Glutamatergic neuron (in vitro differentiated cells): ENCODE results near the gene DNAJB4. TPM values are rescaled to one million over a fixed set of nuclear protein-coding genes. Genes with fewer than 3 reads are reported as not detected.

ENCODE experiments used
- DNase-seq: peaks from one replicate; pipeline ENCODE4 v3.0.0; 2022
- H3K27ac Mint-ChIP-seq: one replicate; pipeline ENCODE4 v1.8.0; 2020; ENCODE audit warnings: mild to moderate bottlenecking, mixed read lengths, inconsistent platforms; ENCODE audit not compliant: unreplicated experiment
- H3K27me3 Mint-ChIP-seq: one replicate; pipeline ENCODE4 v1.8.0; 2020; ENCODE audit warnings: mild to moderate bottlenecking, moderate library complexity, mixed read lengths, inconsistent platforms; ENCODE audit not compliant: unreplicated experiment
- H3K36me3 Mint-ChIP-seq: one replicate; pipeline ENCODE4 v1.8.0; 2020; ENCODE audit warnings: mild to moderate bottlenecking, mixed read lengths, inconsistent platforms; ENCODE audit not compliant: unreplicated experiment
- H3K4me1 Mint-ChIP-seq: one replicate; pipeline ENCODE4 v1.8.0; 2020; ENCODE audit warnings: mild to moderate bottlenecking, low read depth, mixed read lengths, inconsistent platforms; ENCODE audit not compliant: unreplicated experiment
- H3K4me3 Mint-ChIP-seq: one replicate; pipeline ENCODE4 v1.8.0; 2020; ENCODE audit warnings: mild to moderate bottlenecking, mixed read lengths, inconsistent platforms; ENCODE audit not compliant: unreplicated experiment
- H3K9me3 Mint-ChIP-seq: one replicate; pipeline ENCODE4 v1.8.0; 2020; ENCODE audit warnings: mild to moderate bottlenecking, moderate library complexity, mixed read lengths, inconsistent platforms; ENCODE audit not compliant: unreplicated experiment
- CTCF ChIP-seq: fragments of 200-600 bp; sonication (generic); IDR thresholded peaks from one replicate; pipeline ENCODE4 v1.5.0; 2021; ENCODE audit not compliant: partially characterized antibody, unreplicated experiment
- total RNA-seq: library from RNA; stranded (reverse); fragmentation: NEBNext Ultra II Directional; extraction: Animal tissue kit (Norgen Biotek cat#: 25700); gene quantifications from one replicate; pipeline ENCODE4 v1.2.1, GENCODE V29; 2021; ENCODE audit not compliant: unreplicated experiment

DNAJB4 gene
- total RNA-seq, 1 donor from 2014 or later = 20.1 TPM

- H3K4me1 Mint-ChIP-seq = peaks cover 7% of the 10 kb centered on the region
- no peak for DNase-seq
- peaks cover 2% of the 10 kb centered on the region for H3K9me3 Mint-ChIP-seq
- TF ChIP-seq CTCF = no peak
- H3K27ac Mint-ChIP-seq = no peak overlapping the region
- no peak overlapping the region for H3K4me3 Mint-ChIP-seq
- peaks cover 2% of the 10 kb centered on the region for H3K27me3 Mint-ChIP-seq
- no peaks in the 10 kb centered on the region for H3K36me3 Mint-ChIP-seq
Measured at GRCh38 chr1:78051005-78051404, 46.3 kb downstream of the DNAJB4 start.

GRCh38 chr1:78052685-78053405, 48.1 kb downstream of the DNAJB4 start:
- DNase-seq = no peak
- Mint-ChIP-seq H3K4me3 (no peak overlapping the region), H3K4me1 (no peaks in the 10 kb centered on the region), H3K9me3 (peaks cover 2% of the 10 kb centered on the region), H3K27ac (no peak overlapping the region), H3K36me3 (no peaks in the 10 kb centered on the region), H3K27me3 (no peaks in the 10 kb centered on the region)
- no peak for TF ChIP-seq CTCF

GRCh38 chr1:78053498-78053897, 48.8 kb downstream of the DNAJB4 start:
- H3K27ac Mint-ChIP-seq = no peak overlapping the region
- no peaks in the 10 kb centered on the region for H3K36me3 Mint-ChIP-seq
- DNase-seq = no peak
- no peak for TF ChIP-seq CTCF
- H3K9me3 Mint-ChIP-seq = peaks cover 2% of the 10 kb centered on the region
- no peaks in the 10 kb centered on the region for H3K27me3 Mint-ChIP-seq
- no peaks in the 10 kb centered on the region for H3K4me1 Mint-ChIP-seq
- no peak overlapping the region for H3K4me3 Mint-ChIP-seq

GRCh38 chr1:78054559-78054958, 49.8 kb downstream of the DNAJB4 start:
- no peaks in the 10 kb centered on the region for H3K4me1 Mint-ChIP-seq
- DNase-seq = no peak

More at GRCh38 chr1:78054559-78054958, 49.8 kb downstream of the DNAJB4 start:
- Mint-ChIP-seq H3K27me3 (no peaks in the 10 kb centered on the region), H3K4me3 (no peak overlapping the region), H3K27ac (no peak overlapping the region), H3K9me3 (peaks cover 2% of the 10 kb centered on the region), H3K36me3 (no peaks in the 10 kb centered on the region)
- no peak for TF ChIP-seq CTCF
